MV-4-11 (cell line): Measurements from ENCODE around the gene ZNF232.
"Not testable (repeated sequence)": the region's sequence is repeated elsewhere in the genome, so short reads cannot be mapped to it uniquely, and the experiment has no call there.

Experiments
- DNase-seq: peaks from one replicate; lab custom pipeline; 2025; lab: John Stamatoyannopoulos, UW

ZNF232 gene

GRCh38 chr17:5097101-5097834 is 14.4 kb downstream of the ZNF232 start:
- no peak for DNase-seq

- peak; percentile 56 for DNase-seq
Measured at GRCh38 chr17:5096731-5097100, 15.0 kb downstream of the ZNF232 start.

GRCh38 chr17:5092218-5093010 is 19.3 kb downstream of the ZNF232 start:
- no peak for DNase-seq

- DNase-seq: no peak
Measured at GRCh38 chr17:5080591-5080990, 31.1 kb downstream of the ZNF232 start.

GRCh38 chr17:5078106-5079028 is 33.3 kb downstream of the ZNF232 start, which contains the start of gene ZFP3:
ZFP3 (plus strand) TSS chr17:5078467; CDS start chr17:5091505, 13,038 bp downstream.
- DNase-seq: peak; percentile 78

GRCh38 chr17:5077781-5078105 is 33.9 kb downstream of the ZNF232 start:
- DNase-seq: no peak

- not testable (repeated sequence) for DNase-seq
Measured at GRCh38 chr17:5077275-5077674, 34.4 kb downstream of the ZNF232 start.

- DNase-seq: not testable (repeated sequence)
Measured at GRCh38 chr17:5075472-5075871, 36.2 kb downstream of the ZNF232 start.

- DNase-seq: no peak
Measured at GRCh38 chr17:5069724-5070123, 42.0 kb downstream of the ZNF232 start.

- DNase-seq: no peak
Measured at GRCh38 chr17:5068236-5068635, 43.4 kb downstream of the ZNF232 start.

- DNase-seq: no peak
Measured at GRCh38 chr17:5065227-5065744, 46.4 kb downstream of the ZNF232 start.
